Heart left ventricle (tissue), 13 donors: ENCODE results near the gene SLC5A10.

ENCODE experiments used
- POLR2A ChIP-seq, 2 donors: fragments of 450-650 bp; IDR thresholded peaks; one replicate each; pipeline ENCODE4 v1.6.1; 2017; ENCODE audit warnings: antibody characterized with exemption in 2 of 2, mild to moderate bottlenecking in 2 of 2, moderate library complexity in 2 of 2
- TF ChIP-seq, protein P1 (sequence below), 12 donors: fragments of 200-600 bp; sonication (generic) in 4 of 12; IDR thresholded peaks; one replicate each; pipeline versions ENCODE4 v1.5.0 to v1.8.0; 2018 to 2022; ENCODE audit warnings: antibody characterized with exemption in 12 of 12, mild to moderate bottlenecking in 5 of 12
- donor health status: ischemic (EF 13 %, LVEDD 7.1; RV severe dilation, severe dysfunction).
- donor health status: DM: no; HTN: yes; CAD: no.
- donor health status: DM: no; HTN: no; CAD: no.
- donor health status: ischemic (EF 25% LVEDD 6.9; RV normal size, moderate dysfunction).
- donor health status: ischemic (EF 25% LVEDD 5.7; RV mildly dilated, moderate dysfunction).
- donor health status: ischemic (EF 35%, LVEDD 5.7; RV mildly dilated, moderate dysfunction).
- donor health status: nonischemic (EF 11% LVEDD 7.7; RV severe dilation, severe dysfunction).
- donor health status: DM: yes; HTN: yes; CAD: no.
- donor health status: PGD.
- donor health status: ischemic (EF 29% LVEDD 5.4; RV normal size, mild dysfunction).
- donor health status: nonischemic (EF 23%, LVEDD 6.1; RV moderate dilation, normal function).

DNA sequence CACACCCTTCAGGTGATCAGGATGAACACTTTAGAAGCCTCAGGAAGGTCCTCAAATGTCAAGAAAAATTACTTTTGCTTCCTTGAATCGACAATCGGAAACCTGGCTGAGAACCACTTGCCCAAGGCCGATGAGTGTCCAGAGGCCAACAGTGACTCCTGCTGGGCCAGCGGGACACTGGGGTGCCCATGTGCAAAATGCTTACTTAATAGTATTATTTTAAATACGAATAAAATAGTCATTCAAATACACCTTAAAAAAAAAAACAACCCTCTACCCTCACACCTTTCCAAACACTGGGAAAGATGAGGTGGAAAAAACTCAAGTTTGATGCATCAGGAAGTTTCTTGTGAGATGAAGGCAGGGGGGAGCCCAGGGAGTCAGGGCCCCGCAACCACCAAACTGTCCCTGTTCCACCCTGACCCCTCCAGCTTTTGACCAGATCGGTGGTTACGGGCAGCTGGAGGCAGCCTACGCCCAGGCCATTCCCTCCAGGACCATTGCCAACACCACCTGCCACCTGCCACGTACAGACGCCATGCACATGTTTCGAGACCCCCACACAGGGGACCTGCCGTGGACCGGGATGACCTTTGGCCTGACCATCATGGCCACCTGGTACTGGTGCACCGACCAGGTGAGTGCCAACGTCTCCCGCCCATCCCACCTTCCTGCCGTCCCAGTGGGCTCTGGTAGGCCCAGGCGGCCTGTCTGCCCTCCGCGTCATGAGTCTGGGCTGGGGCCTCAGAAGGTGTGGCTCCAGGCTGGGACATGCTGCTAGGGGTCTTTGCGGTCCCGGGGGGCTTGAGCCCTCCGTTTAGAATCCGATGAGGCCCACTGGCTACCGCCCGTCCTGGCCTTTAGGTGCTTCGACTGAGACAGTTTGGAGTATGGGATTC lies 18.9 kb downstream of the SLC5A10 start:
- TF ChIP-seq, protein P1, sequence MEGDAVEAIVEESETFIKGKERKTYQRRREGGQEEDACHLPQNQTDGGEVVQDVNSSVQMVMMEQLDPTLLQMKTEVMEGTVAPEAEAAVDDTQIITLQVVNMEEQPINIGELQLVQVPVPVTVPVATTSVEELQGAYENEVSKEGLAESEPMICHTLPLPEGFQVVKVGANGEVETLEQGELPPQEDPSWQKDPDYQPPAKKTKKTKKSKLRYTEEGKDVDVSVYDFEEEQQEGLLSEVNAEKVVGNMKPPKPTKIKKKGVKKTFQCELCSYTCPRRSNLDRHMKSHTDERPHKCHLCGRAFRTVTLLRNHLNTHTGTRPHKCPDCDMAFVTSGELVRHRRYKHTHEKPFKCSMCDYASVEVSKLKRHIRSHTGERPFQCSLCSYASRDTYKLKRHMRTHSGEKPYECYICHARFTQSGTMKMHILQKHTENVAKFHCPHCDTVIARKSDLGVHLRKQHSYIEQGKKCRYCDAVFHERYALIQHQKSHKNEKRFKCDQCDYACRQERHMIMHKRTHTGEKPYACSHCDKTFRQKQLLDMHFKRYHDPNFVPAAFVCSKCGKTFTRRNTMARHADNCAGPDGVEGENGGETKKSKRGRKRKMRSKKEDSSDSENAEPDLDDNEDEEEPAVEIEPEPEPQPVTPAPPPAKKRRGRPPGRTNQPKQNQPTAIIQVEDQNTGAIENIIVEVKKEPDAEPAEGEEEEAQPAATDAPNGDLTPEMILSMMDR (IDR thresholded peaks at IDR 0.05), result no peak
- TF ChIP-seq POLR2A (IDR thresholded peaks at IDR 0.05), result no peak
